HG03159 (cell line): ENCODE measurements around the gene KIF22.
"Not testable (repeated sequence)": the region's sequence is repeated elsewhere in the genome, so short reads cannot be mapped to it uniquely, and the experiment has no call there.

Experiments used
- ATAC-seq: cut with Tn5 transposase; IDR thresholded peaks from one replicate; pipeline ENCODE4 v1.9.1; 2021; ENCODE audit warnings: mild to moderate bottlenecking, moderate library complexity; ENCODE audit not compliant: unreplicated experiment

KIF22 gene

GRCh38 chr16:29765167-29766032 is 25.2 kb upstream of the KIF22 start:
- ATAC-seq, result no peak

- ATAC-seq, result no peak
Observed at GRCh38 chr16:29766571-29766970, 24.0 kb upstream of the KIF22 start.

- no peak for ATAC-seq
Observed at GRCh38 chr16:29767062-29767461, 23.5 kb upstream of the KIF22 start.

GRCh38 chr16:29769507-29769906 is 21.0 kb upstream of the KIF22 start:
- ATAC-seq, result no peak

GRCh38 chr16:29770250-29770929 is 20.2 kb upstream of the KIF22 start:
- ATAC-seq, result no peak

GRCh38 chr16:29772330-29772729 is 18.2 kb upstream of the KIF22 start:
- not testable (repeated sequence) for ATAC-seq

GRCh38 chr16:29774730-29775129 is 15.8 kb upstream of the KIF22 start:
- ATAC-seq, result no peak

- ATAC-seq, result no peak
Observed at GRCh38 chr16:29775742-29776408, 14.7 kb upstream of the KIF22 start.

GRCh38 chr16:29777576-29778350 is 12.8 kb upstream of the KIF22 start, which contains the start of gene ZG16:
ZG16 (plus strand) TSS chr16:29778256; CDS start chr16:29779267, 1,011 bp downstream.
- ATAC-seq, result no peak

GRCh38 chr16:29779474-29779873 is 11.1 kb upstream of the KIF22 start:
- ATAC-seq, result no peak

GRCh38 chr16:29783094-29783953 is 7.2 kb upstream of the KIF22 start:
- ATAC-seq, result not testable (repeated sequence)

GRCh38 chr16:29784157-29784556 is 6.4 kb upstream of the KIF22 start:
- ATAC-seq, result no peak

- ATAC-seq, result no peak
Observed at GRCh38 chr16:29784901-29785500, 5.5 kb upstream of the KIF22 start.

- ATAC-seq, result not testable (repeated sequence)
Observed at GRCh38 chr16:29787155-29787554, 3.4 kb upstream of the KIF22 start.

GRCh38 chr16:29789775-29790182 is 772 bp upstream of the KIF22 start:
- ATAC-seq, result no peak

- no peak for ATAC-seq
Observed at GRCh38 chr16:29790949-29791844, 646 bp downstream of the KIF22 start.

GRCh38 chr16:29791845-29792807 is 1.6 kb downstream of the KIF22 start:
- ATAC-seq, result no peak
